Measurements from ENCODE around the gene LAMTOR1.

The LAMTOR1 gene

DNA sequence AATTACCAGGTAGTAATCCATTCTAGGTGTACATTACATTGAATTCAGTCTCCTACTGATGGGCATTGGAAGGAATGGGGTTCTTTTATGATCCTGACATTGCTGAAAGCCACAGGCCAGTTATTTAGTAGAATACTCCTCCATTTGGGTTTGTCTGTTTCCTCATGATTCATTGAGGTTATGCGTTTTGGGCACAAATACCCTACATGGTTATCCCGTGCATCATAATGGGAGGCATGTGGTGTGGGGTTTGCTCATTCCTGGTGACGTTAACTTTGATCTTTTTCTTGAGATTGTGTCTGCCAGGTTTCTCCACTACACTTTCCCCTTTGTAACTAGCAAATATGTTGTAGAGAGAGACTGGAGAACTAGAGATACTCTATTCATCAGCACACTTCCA, 38.0 kb upstream of the LAMTOR1 start:
- Histone ChIP-seq H3K27me3 (ENCODE audit: insufficient read depth, poor library complexity, severe bottlenecking) (no peaks in the 10 kb centered on the region), H3K9me3 (ENCODE audit: severe bottlenecking) (no peaks in the 10 kb centered on the region), H3K36me3 (ENCODE audit: low read depth) (peaks cover 33% of the 10 kb centered on the region), H3K4me1 (ENCODE audit: insufficient read depth, poor library complexity, severe bottlenecking) (peaks cover 50% of the 10 kb centered on the region), H3K4me3 (ENCODE audit: severe bottlenecking) (no peak overlapping the region), H3K27ac (ENCODE audit: poor library complexity, severe bottlenecking) (peak overlapping the region; percentile 99)
- TF ChIP-seq, protein P1, sequence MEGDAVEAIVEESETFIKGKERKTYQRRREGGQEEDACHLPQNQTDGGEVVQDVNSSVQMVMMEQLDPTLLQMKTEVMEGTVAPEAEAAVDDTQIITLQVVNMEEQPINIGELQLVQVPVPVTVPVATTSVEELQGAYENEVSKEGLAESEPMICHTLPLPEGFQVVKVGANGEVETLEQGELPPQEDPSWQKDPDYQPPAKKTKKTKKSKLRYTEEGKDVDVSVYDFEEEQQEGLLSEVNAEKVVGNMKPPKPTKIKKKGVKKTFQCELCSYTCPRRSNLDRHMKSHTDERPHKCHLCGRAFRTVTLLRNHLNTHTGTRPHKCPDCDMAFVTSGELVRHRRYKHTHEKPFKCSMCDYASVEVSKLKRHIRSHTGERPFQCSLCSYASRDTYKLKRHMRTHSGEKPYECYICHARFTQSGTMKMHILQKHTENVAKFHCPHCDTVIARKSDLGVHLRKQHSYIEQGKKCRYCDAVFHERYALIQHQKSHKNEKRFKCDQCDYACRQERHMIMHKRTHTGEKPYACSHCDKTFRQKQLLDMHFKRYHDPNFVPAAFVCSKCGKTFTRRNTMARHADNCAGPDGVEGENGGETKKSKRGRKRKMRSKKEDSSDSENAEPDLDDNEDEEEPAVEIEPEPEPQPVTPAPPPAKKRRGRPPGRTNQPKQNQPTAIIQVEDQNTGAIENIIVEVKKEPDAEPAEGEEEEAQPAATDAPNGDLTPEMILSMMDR (IDR thresholded peaks at IDR 0.05; ENCODE audit: poor library complexity, severe bottlenecking) = no peak
- peak; percentile 62 for ATAC-seq (ENCODE audit: low read depth)
- DNase-seq (ENCODE audit: low spot score) = no peak

DNA sequence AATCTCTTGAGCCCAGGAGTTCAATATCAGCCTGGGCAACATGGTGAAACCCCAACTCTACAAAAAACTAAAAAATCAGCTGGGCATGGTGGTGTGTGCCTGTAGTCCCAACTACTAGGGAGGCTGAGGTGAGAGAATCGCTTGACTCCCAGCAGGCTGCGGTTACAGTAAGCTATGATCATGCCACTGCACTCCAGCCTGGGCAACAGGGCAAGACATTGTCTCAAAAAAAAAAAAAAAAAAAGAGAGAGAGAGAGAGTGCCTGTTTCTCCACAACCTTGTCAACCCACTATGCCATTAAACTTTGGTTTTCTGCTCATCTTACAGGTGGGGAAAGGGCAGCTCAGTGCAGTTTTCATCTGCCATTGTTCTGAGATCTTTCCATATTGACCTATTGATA, 37.6 kb upstream of the LAMTOR1 start:
- H3K27ac ChIP-seq (ENCODE audit: poor library complexity, severe bottlenecking) = peak overlapping the region; percentile 99
- ATAC-seq (ENCODE audit: low read depth) (no peak), DNase-seq (ENCODE audit: low spot score) (no peak)
- H3K27me3 ChIP-seq (ENCODE audit: insufficient read depth, poor library complexity, severe bottlenecking) = no peaks in the 10 kb centered on the region
- H3K4me1 ChIP-seq (ENCODE audit: insufficient read depth, poor library complexity, severe bottlenecking) = peaks cover 48% of the 10 kb centered on the region
- H3K4me3 ChIP-seq (ENCODE audit: severe bottlenecking) = no peak overlapping the region
- no peaks in the 10 kb centered on the region for H3K9me3 ChIP-seq (ENCODE audit: severe bottlenecking)
- TF ChIP-seq, protein P1 (IDR thresholded peaks at IDR 0.05; ENCODE audit: poor library complexity, severe bottlenecking) = no peak
- peaks cover 29% of the 10 kb centered on the region for H3K36me3 ChIP-seq (ENCODE audit: low read depth)

DNA sequence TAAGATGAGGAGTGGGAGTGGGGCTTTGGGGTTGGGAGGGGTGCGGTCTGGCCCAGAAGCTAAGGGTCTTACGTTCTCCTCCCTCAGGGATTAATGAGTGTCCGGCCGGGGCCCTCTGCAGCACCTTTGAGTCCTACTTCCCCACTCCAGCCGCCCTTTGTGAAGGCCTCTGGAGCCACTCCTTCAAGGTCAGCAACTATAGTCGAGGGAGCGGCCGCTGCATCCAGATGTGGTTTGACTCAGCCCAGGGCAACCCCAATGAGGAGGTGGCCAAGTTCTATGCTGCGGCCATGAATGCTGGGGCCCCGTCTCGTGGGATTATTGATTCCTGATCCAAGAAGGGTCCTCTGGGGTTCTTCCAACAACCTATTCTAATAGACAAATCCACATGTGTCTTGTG, 36.4 kb upstream of the LAMTOR1 start:
- H3K4me1 ChIP-seq (ENCODE audit: insufficient read depth, poor library complexity, severe bottlenecking) = peaks cover 38% of the 10 kb centered on the region
- ATAC-seq (ENCODE audit: low read depth) (no peak), DNase-seq (ENCODE audit: low spot score) (no peak)
- peak overlapping the region; percentile 99 for H3K27ac ChIP-seq (ENCODE audit: poor library complexity, severe bottlenecking)
- no peak overlapping the region for H3K4me3 ChIP-seq (ENCODE audit: severe bottlenecking)
- TF ChIP-seq, protein P1 (IDR thresholded peaks at IDR 0.05; ENCODE audit: poor library complexity, severe bottlenecking) = no peak
- H3K9me3 ChIP-seq (ENCODE audit: severe bottlenecking) = no peaks in the 10 kb centered on the region
- no peaks in the 10 kb centered on the region for H3K27me3 ChIP-seq (ENCODE audit: insufficient read depth, poor library complexity, severe bottlenecking)
- H3K36me3 ChIP-seq (ENCODE audit: low read depth) = peaks cover 24% of the 10 kb centered on the region

DNA sequence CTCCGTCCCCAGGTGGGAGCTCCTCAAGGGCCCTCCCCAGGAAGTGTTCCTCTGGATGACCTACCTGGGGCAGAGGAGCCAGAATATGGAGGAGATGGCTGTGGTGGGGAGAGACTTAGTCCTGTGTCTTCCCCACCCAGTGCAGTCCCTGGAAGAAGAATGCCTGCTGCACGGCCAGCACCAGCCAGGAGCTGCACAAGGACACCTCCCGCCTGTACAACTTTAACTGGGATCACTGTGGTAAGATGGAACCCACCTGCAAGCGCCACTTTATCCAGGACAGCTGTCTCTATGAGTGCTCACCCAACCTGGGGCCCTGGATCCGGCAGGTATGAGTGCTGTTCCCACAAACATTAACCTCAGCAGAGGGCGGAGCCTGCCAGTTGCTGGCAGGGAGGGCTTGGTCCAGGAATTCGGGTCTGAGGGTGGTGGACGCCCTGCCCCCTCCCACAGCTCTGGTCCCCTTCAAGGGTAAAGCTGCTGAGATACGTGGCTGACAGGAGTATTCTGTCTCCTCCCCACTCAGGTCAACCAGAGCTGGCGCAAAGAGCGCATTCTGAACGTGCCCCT, 35.8 kb upstream of the LAMTOR1 start:
- ATAC-seq (ENCODE audit: low read depth) (no peak), DNase-seq (ENCODE audit: low spot score) (no peak)
- Histone ChIP-seq H3K27me3 (ENCODE audit: insufficient read depth, poor library complexity, severe bottlenecking) (no peaks in the 10 kb centered on the region), H3K27ac (ENCODE audit: poor library complexity, severe bottlenecking) (peak overlapping the region; percentile 99), H3K9me3 (ENCODE audit: severe bottlenecking) (no peaks in the 10 kb centered on the region), H3K4me1 (ENCODE audit: insufficient read depth, poor library complexity, severe bottlenecking) (peaks cover 32% of the 10 kb centered on the region), H3K4me3 (ENCODE audit: severe bottlenecking) (no peak overlapping the region), H3K36me3 (ENCODE audit: low read depth) (peaks cover 20% of the 10 kb centered on the region)
- TF ChIP-seq, protein P1 (IDR thresholded peaks at IDR 0.05; ENCODE audit: poor library complexity, severe bottlenecking) = no peak

DNA sequence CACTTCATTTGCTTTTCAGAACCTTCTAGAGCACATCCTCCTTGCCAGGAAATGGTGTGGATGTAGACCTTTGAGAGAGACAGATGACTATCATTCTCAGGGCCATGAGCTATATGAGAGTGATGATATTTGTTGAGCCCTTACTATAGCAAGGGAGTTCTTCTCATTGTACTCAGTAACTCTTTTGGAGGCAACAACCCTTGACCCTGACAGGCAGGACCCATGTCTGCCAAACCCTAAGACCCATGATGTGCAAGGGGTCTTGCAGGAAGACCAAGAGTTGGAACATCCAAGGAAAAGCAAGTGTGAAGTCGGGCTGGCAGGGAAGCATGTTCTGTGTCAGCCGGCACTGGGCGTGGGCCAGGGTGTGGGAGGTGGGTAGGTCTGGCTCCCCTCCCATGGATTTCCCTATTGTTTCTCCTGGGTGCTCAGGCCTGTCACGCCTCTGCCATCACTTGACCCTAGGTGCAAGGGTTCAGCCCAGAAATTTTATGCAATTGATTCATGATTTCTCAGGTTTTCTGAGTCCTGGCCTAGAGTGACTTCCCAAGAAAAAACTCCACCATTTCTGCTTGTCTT, 33.7 kb upstream of the LAMTOR1 start:
- Histone ChIP-seq H3K27me3 (ENCODE audit: insufficient read depth, poor library complexity, severe bottlenecking) (no peaks in the 10 kb centered on the region), H3K4me3 (ENCODE audit: severe bottlenecking) (no peak overlapping the region), H3K36me3 (ENCODE audit: low read depth) (peaks cover 12% of the 10 kb centered on the region; the same call in 1 of the 2 replicates), H3K4me1 (ENCODE audit: insufficient read depth, poor library complexity, severe bottlenecking) (peaks cover 21% of the 10 kb centered on the region), H3K9me3 (ENCODE audit: severe bottlenecking) (no peaks in the 10 kb centered on the region), H3K27ac (ENCODE audit: poor library complexity, severe bottlenecking) (peak overlapping the region; percentile 11)
- TF ChIP-seq, protein P1 (IDR thresholded peaks at IDR 0.05; ENCODE audit: poor library complexity, severe bottlenecking) = no peak
- no peak for ATAC-seq (ENCODE audit: low read depth)
- no peak for DNase-seq (ENCODE audit: low spot score)
